Spleen (tissue), 13 donors: Measurements from ENCODE around the gene TRIM3. TPM values are rescaled to one million over a fixed set of nuclear protein-coding genes. Genes with fewer than 3 reads are reported as not detected.
"Not testable (repeated sequence)": the region's sequence is repeated elsewhere in the genome, so short reads cannot be mapped to it uniquely, and the experiment has no call there.

ENCODE experiments used
- DNase-seq: peaks from one replicate; pipeline ENCODE4 v3.0.0-alpha.2; 2020
- H3K27ac ChIP-seq, 8 donors: fragments of 200-600 bp; sonication (generic) in 7 of 8; 1 replicate in 4 of 8; 2 replicates in 4 of 8; pipeline versions ENCODE4 v1.5.0 to v1.8.0; 2016 to 2021; ENCODE audit warnings: inconsistent platforms in 4 of 8, mild to moderate bottlenecking in 4 of 8, moderate library complexity in 1 of 8
- H3K27me3 ChIP-seq, 7 donors: fragments of 200-600 bp; sonication (generic) in 6 of 7; replicated peaks in 1 of 7; 1 replicate in 4 of 7; 2 replicates in 3 of 7; pipeline versions ENCODE4 v1.5.0 to v1.8.0; 2016 to 2021; ENCODE audit warnings: inconsistent platforms in 3 of 7, mild to moderate bottlenecking in 1 of 7
- H3K36me3 ChIP-seq, 6 donors: fragments of 200-600 bp; sonication (generic) in 5 of 6; 1 replicate in 4 of 6; 2 replicates in 2 of 6; pipeline versions ENCODE4 v1.5.0 to v1.8.0; 2016 to 2021; ENCODE audit warnings: inconsistent platforms in 2 of 6
- H3K4me1 ChIP-seq, 6 donors: fragments of 200-600 bp; sonication (generic) in 5 of 6; 1 replicate in 3 of 6; 2 replicates in 3 of 6; pipeline versions ENCODE4 v1.5.0 to v1.8.0; 2016 to 2021; ENCODE audit warnings: inconsistent platforms in 3 of 6
- H3K4me3 ChIP-seq, 8 donors: fragments of 200-600 bp; sonication (generic) in 7 of 8; 1 replicate in 4 of 8; 2 replicates in 4 of 8; pipeline versions ENCODE4 v1.5.0 to v1.8.0; 2016 to 2021; ENCODE audit warnings: inconsistent platforms in 4 of 8, mild to moderate bottlenecking in 4 of 8, moderate library complexity in 2 of 8
- H3K9me3 ChIP-seq, 8 donors: fragments of 200-600 bp; sonication (generic) in 7 of 8; 1 replicate in 4 of 8; 2 replicates in 4 of 8; pipeline versions ENCODE4 v1.5.0 to v1.8.0; 2016 to 2021; ENCODE audit warnings: inconsistent platforms in 4 of 8
- POLR2A ChIP-seq, 3 donors: fragments of 450-650 bp; IDR thresholded peaks; one replicate each; pipeline ENCODE4 v1.5.1; 2017; ENCODE audit warnings: antibody characterized with exemption in 3 of 3, mild to moderate bottlenecking in 1 of 3
- POLR2AphosphoS5 ChIP-seq, 3 donors: sonication (generic); formaldehyde crosslinking; IDR thresholded peaks; one replicate each; pipeline ENCODE4 v1.5.1; 2017; ENCODE audit warnings: antibody characterized with exemption in 3 of 3
- WGBS, 5 donors: extraction: QIAGEN DNeasy Blood & Tissue Kit in 3 of 5; methylation state at CpG; one replicate each; pipeline versions ENCODE4 v1.1.5 to v1.1.7; 2013 to 2018; 5-methylcytosine and 5-hydroxymethylcytosine counted together
- intact Hi-C: fragments of 100-400 bp; cut with DNase I; formaldehyde crosslinking; loops from one replicate; pipeline ENCODE4 v1.15.0; 2023; ENCODE audit warnings: low total_unique reads
- long read RNA-seq, 2 donors: transcript quantifications; one replicate each; lab custom pipeline, GENCODE V29; 2026
- polyA plus RNA-seq, 3 donors: library from polyadenylated mRNA; stranded (reverse); fragments of 200-250 nt; gene quantifications; one replicate each; pipeline ENCODE4 v1.2.1, GENCODE V29; 2013
- total RNA-seq, 7 donors: library from RNA; depleted of rRNA in 3 of 7; stranded (reverse); fragments of >200 nt in 3 of 7; fragmentation: NEBNext Ultra II Directional in 4 of 7; extraction: Animal tissue kit (Norgen Biotek cat#: 25700) in 4 of 7; gene quantifications; one replicate each; pipeline versions ENCODE4 v1.1.0 to v1.2.1, GENCODE V29; 2016 to 2021
- TF ChIP-seq, protein P1 (sequence below), 11 experiments: fragments of 200-600 bp in 7 of 11; fragments of 450-650 bp in 4 of 11; sonication (generic) in 4 of 11; IDR thresholded peaks in 8 of 11; conservative IDR thresholded peaks in 3 of 11; 1 replicate in 7 of 11; 2 replicates in 4 of 11; pipeline versions ENCODE4 v1.4.0 to v1.8.0; 2016 to 2021; ENCODE audit warnings: antibody characterized with exemption in 11 of 11, inconsistent platforms in 4 of 11, mild to moderate bottlenecking in 1 of 11
- donor health status: healthy with polysubstance abuse.
- donor health status: DM: no; HTN: no; CAD: no; lungs with moderate emphysema.
- donor health status: DM: no; HTN: no; CAD: no.
- donor health status: Bipolar disorder and iron deficiency.
- donor health status: healthy.
- donor health status: DM: no; HTN: no; CAD: no.
- donor health status: DM: yes; HTN: yes; CAD: no.

The TRIM3 gene
- total RNA-seq (10 to 100 TPM; 11.3 to 27.6 (median 19.9) TPM), polyA plus RNA-seq (1 to 10 TPM; 6.3 to 8.1 (median 6.8) TPM)
- long read RNA-seq, donor 1, partial matches to known transcripts, result 19 of 21 reads
- long read RNA-seq, donor 1, other reads (novel, unspliced or antisense), result 0 of 21 reads
- long read RNA-seq, donor 2, result 0 reads

DNA sequence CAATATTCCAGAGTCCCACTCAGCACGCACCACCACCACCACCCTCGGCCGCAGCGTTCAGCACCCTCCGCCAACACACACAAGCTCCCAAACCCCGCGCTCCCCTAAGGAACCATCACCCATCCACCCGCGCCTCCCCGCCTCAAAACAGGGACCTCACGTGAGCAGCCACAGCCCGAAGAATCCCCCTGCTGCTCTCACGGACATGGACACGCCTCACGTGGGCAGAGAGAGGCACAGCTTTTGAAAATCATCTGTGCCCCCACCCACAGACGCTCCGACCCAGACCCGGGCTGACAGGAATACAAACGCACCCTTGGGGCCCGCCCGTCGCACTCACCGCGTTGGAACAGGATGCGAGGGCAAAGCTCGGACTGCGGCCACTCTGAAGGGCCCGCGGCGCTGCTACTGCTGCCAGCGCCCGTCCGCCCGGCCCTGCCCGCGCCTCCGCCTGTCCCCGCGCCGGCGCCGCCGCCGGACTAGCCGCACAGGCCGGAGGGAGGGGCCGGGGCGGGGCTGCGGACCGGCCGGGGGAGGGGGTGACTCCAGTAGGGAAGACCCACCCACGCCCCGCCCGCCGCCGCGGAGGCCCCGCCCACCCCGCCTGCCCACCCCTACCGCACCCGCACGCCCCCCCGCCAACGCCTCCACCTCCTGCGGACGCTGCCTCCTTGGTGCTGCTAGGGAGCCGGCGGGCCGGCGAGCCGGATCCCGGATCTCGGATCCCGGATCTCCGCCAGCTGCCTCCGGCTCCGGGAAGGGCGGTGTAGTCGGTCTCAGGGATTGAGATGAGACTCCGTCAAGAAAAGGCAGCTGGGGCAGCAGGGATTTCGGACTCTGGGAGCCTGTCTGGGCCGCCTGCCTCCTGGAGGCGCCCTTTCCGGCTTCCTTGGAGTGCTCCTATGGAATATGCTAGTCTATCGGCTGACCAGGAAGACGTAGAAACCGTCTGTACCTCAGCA lies at the start of gene TRIM3:
Gene TRIM3, minus strand, starts transcription at position 491 of the 962 bp plus-strand sequence. CDS start 8,246 bp downstream, outside the sequence.
- Histone ChIP-seq H3K27ac (peak within 1 kb of the TSS; percentile 69 to 93 (median 90)), H3K4me1 (peaks cover 12 to 46% (median 32%) of the 10 kb centered on the region in 6 donors), H3K4me3 (peak within 1 kb of the TSS; percentile 58 to 90 (median 65)), H3K27me3 (no peaks in the 10 kb centered on the region), H3K36me3 (peaks cover 0 to 25% (median 23%) of the 10 kb centered on the region in 6 donors), H3K9me3 (no peaks in the 10 kb centered on the region)
- intact Hi-C loops, result no loop called here
- TF ChIP-seq POLR2AphosphoS5 (IDR thresholded peaks at IDR 0.05), result peak; percentile 65 to 83 (median 80)
- TF ChIP-seq, protein P1, sequence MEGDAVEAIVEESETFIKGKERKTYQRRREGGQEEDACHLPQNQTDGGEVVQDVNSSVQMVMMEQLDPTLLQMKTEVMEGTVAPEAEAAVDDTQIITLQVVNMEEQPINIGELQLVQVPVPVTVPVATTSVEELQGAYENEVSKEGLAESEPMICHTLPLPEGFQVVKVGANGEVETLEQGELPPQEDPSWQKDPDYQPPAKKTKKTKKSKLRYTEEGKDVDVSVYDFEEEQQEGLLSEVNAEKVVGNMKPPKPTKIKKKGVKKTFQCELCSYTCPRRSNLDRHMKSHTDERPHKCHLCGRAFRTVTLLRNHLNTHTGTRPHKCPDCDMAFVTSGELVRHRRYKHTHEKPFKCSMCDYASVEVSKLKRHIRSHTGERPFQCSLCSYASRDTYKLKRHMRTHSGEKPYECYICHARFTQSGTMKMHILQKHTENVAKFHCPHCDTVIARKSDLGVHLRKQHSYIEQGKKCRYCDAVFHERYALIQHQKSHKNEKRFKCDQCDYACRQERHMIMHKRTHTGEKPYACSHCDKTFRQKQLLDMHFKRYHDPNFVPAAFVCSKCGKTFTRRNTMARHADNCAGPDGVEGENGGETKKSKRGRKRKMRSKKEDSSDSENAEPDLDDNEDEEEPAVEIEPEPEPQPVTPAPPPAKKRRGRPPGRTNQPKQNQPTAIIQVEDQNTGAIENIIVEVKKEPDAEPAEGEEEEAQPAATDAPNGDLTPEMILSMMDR (IDR thresholded peaks at IDR 0.05 in 8 of 11, conservative IDR thresholded peaks at IDR 0.05 in 3 of 11), result peak in 1 of 11 experiments; percentile 15
- peak in 1 of 3 donors; percentile 19 for TF ChIP-seq POLR2A (IDR thresholded peaks at IDR 0.05)
- WGBS, 5 donors, result 1 to 4% (median 1%) methylated on average over 34 to 87 of the region's 87 CpGs
- peak; percentile 96 for DNase-seq

DNA sequence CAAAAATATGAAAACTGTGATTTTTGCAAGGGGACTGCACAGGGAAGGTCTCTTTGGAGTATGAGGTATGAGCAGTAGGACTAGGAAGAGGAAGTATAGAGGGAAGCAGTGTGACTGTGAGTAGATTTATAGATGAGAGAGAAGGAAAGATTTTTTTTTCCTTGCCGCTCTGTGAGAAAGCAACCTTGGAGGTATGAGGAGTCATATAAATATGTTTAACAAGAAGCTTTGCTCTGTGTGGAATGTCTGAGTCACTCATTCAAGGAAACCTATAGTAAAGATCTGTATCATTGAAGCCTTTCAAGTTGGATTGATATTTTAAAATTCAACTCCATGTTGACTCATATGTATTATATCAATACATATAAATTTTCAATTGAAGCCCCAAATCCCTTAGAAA lies 49.5 kb upstream of the TRIM3 start:
- Histone ChIP-seq H3K27ac (no peak overlapping the region), H3K27me3 (no peaks in the 10 kb centered on the region), H3K4me3 (no peak overlapping the region), H3K36me3 (peaks cover 0 to 43% (median 13%) of the 10 kb centered on the region in 6 donors), H3K4me1 (peaks cover 0 to 10% (median 0%) of the 10 kb centered on the region in 6 donors), H3K9me3 (no peaks in the 10 kb centered on the region)
- 0 to 84% (median 50%) methylated on average over 1 of the region's 1 CpG for WGBS, 5 donors
- DNase-seq, result no peak
- intact Hi-C loops, result no loop called here
- TF ChIP-seq POLR2A (IDR thresholded peaks at IDR 0.05) (no peak), POLR2AphosphoS5 (IDR thresholded peaks at IDR 0.05) (no peak)
- TF ChIP-seq, protein P1 (IDR thresholded peaks at IDR 0.05 in 8 of 11, conservative IDR thresholded peaks at IDR 0.05 in 3 of 11), result no peak

DNA sequence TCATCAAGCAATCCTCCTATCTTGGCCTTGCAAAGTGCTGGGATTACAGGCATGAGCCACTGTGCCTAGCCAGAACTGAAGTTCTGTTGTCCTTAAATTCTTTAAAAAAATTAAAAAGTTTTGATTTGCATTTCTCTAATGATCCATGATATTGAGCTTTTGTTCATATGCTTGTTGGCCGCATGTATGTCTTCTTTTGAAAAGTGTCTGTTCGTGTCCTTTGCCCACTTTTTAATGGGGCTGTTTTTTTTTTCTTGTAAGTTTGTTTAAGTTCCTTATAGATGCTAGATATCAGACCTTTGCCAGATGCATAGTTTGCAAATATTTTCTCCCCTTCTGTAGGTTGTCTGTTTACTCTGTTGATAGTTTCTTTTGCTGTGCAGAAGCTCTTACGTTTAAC lies 48.2 kb upstream of the TRIM3 start:
- H3K27me3 ChIP-seq, intact Hi-C loops, H3K4me3 ChIP-seq, H3K9me3 ChIP-seq, H3K27ac ChIP-seq, H3K4me1 ChIP-seq, DNase-seq: not testable (repeated sequence)
- WGBS, 5 donors, result 91 to 97% (median 96%) methylated on average over 3 of the region's 3 CpGs
- peaks cover 0 to 50% (median 16%) of the 10 kb centered on the region in 6 donors for H3K36me3 ChIP-seq

DNA sequence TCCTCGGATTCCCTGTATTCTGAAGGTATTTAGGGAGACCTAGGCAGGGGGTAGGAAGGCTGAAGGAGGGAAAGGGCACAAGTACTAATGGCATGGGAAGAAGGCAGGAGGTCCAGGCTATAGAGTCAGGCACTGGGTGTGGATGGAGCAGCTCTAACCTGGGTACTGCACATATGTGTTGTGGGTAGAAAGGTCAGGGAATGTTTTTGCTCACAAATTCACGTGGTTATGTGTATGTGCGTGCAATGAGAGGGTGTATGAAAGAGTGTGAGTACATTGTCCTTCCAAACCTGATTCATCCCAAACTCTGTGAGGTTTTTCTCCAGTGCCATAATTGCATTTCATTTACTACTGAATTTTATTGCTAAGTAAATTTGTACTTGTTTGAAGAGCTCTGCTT lies 46.5 kb upstream of the TRIM3 start:
- H3K9me3 ChIP-seq, result no peaks in the 10 kb centered on the region
- no peak overlapping the region for H3K4me3 ChIP-seq
- DNase-seq, result no peak
- no peak for TF ChIP-seq POLR2AphosphoS5 (IDR thresholded peaks at IDR 0.05)
- H3K27ac ChIP-seq, result no peak overlapping the region
- H3K36me3 ChIP-seq, result peaks cover 0 to 60% (median 18%) of the 10 kb centered on the region in 6 donors
- 88 to 96% (median 93%) methylated on average over 3 of the region's 3 CpGs for WGBS, 5 donors
- no peaks in the 10 kb centered on the region for H3K4me1 ChIP-seq
- no peaks in the 10 kb centered on the region for H3K27me3 ChIP-seq
- intact Hi-C loops, result no loop called here

DNA sequence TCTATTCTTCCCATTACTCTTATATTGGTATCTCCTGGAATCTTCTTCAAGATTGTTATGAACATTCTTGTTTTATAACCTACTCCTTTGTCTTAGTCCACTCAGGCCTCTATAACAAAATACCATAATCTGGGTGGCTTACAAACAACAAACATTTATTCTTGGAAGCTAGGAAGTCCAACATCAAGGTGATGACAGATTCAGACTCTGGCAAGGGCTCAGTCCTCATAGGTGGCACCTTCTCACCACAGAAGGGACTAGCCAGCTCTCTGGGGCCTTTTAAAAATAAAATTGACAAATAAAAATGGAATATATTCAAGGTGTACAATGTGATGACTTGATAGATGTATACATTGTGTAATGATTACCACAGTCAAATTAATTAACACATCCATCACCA lies 43.1 kb upstream of the TRIM3 start:
- Histone ChIP-seq H3K36me3 (peaks cover 0 to 84% (median 32%) of the 10 kb centered on the region in 6 donors), H3K27me3 (no peaks in the 10 kb centered on the region), H3K9me3 (peaks cover 0 to 18% (median 4%) of the 10 kb centered on the region in 8 donors), H3K4me1 (no peaks in the 10 kb centered on the region), H3K4me3 (no peak overlapping the region), H3K27ac (no peak overlapping the region)
- DNase-seq, result no peak
- intact Hi-C loops, result no loop called here
- TF ChIP-seq POLR2A (IDR thresholded peaks at IDR 0.05) (no peak), POLR2AphosphoS5 (IDR thresholded peaks at IDR 0.05) (no peak)
- TF ChIP-seq, protein P1 (IDR thresholded peaks at IDR 0.05 in 8 of 11, conservative IDR thresholded peaks at IDR 0.05 in 3 of 11), result no peak
